Measurements from ENCODE around the gene S1PR1.

DNA sequence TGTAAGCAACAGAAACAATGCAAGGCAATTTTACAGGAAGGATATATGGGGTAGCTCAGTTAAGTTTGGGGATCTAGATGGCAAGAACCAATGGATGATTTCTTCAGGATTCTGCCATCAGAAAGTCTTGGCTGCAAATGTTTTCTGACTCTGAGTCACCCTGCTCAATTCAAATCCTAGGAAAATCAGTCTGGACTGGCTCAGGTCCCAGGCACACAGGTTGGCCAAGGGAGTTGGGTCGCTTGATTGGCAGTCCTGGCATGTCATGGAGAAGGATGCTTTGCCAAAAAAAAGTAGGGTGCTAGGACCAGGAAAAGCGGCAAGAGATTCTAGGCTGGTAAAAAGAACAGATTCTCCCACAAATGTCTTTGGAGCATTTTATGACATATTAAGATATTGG is 28.9 kb upstream of the S1PR1 start:
- TF ChIP-seq CTCF (optimal IDR thresholded peaks at IDR 0.05 in 1 of 3, IDR thresholded peaks at IDR 0.05 in 1 of 3, conservative IDR thresholded peaks at IDR 0.05 in 1 of 3; ENCODE audit: extremely low read depth in 1 of 3, insufficient read depth in 2 of 3, low read length in 3 of 3), result no peak
- TF ChIP-seq EZH2 (IDR thresholded peaks at IDR 0.05; ENCODE audit: low read length), result no peak
